Caco-2 (cell line): ENCODE data around the gene IBA57. TPM values are rescaled to one million over a fixed set of nuclear protein-coding genes. Genes with fewer than 3 reads are reported as not detected.

Experiments
- BruUV-seq: library from RNA; stranded (reverse); fragments of 400-500 nt; replicated peaks from 2 replicates; lab custom pipeline; 2021; lab: Mats Ljungman, UMichigan
- CTCF ChIA-PET: fragments of 300-600 bp; sonication (Branson Sonifier 250); formaldehyde crosslinking; loops from one replicate; lab custom pipeline; 2022; ENCODE audit warnings: antibody characterized with exemption; lab: Charles Lee
- POLR2A ChIA-PET: fragments of 300-600 bp; sonication (Branson Sonifier 250); formaldehyde crosslinking; loops from one replicate; lab custom pipeline; 2022; ENCODE audit warnings: antibody characterized with exemption; lab: Charles Lee
- DNase-seq, 2 experiments: peaks; one replicate each; pipeline versions ENCODE4 v3.0.0 to v3.0.0-alpha.2; 2020 to 2022
- H3K27me3 ChIP-seq: replicated peaks from 2 replicates; pipeline ENCODE4 v1.6.0; 2011; ENCODE audit warnings: low read length; ENCODE audit not compliant: control insufficient read depth, insufficient read depth
- H3K36me3 ChIP-seq: 2 replicates; pipeline ENCODE4 v1.5.1; 2011; ENCODE audit warnings: low read length; ENCODE audit not compliant: control insufficient read depth, insufficient read depth
- H3K4me1 ChIP-seq: fragments of 250-450 bp; sonication (Bioruptor Pico); 2 replicates; pipeline ENCODE4 v1.5.1; 2020; ENCODE audit warnings: mild to moderate bottlenecking
- H3K4me3 ChIP-seq: 2 replicates; pipeline ENCODE4 v1.5.1; 2011; ENCODE audit warnings: low read depth, mild to moderate bottlenecking, control low read depth, low read length
- H3K9me3 ChIP-seq: fragments of 250-450 bp; sonication (Bioruptor Pico); 2 replicates; pipeline ENCODE4 v1.5.1; 2020; ENCODE audit warnings: mild to moderate bottlenecking, moderate library complexity
- H3K27ac Mint-ChIP-seq: one replicate; pipeline ENCODE4 v1.8.0; 2022; ENCODE audit warnings: mixed read lengths; ENCODE audit not compliant: unreplicated experiment
- H3K27me3 Mint-ChIP-seq: one replicate; pipeline ENCODE4 v1.8.0; 2022; ENCODE audit warnings: mixed read lengths; ENCODE audit not compliant: insufficient read depth, unreplicated experiment
- H3K36me3 Mint-ChIP-seq: one replicate; pipeline ENCODE4 v1.8.0; 2022; ENCODE audit warnings: mild to moderate bottlenecking, mixed read lengths; ENCODE audit not compliant: insufficient read depth, unreplicated experiment
- H3K4me1 Mint-ChIP-seq: one replicate; pipeline ENCODE4 v1.8.0; 2022; ENCODE audit warnings: low read depth, mixed read lengths; ENCODE audit not compliant: unreplicated experiment
- H3K4me3 Mint-ChIP-seq: one replicate; pipeline ENCODE4 v1.8.0; 2022; ENCODE audit warnings: mild to moderate bottlenecking, moderate library complexity, mixed read lengths; ENCODE audit not compliant: unreplicated experiment
- H3K9me3 Mint-ChIP-seq: one replicate; pipeline ENCODE4 v1.8.0; 2022; ENCODE audit warnings: mixed read lengths; ENCODE audit not compliant: unreplicated experiment
- intact Hi-C: fragments of 100-400 bp; cut with micrococcal nuclease; formaldehyde crosslinking; loops from one replicate; pipeline ENCODE4 v1.10.0; 2022; ENCODE audit not compliant: unreplicated experiment
- total RNA-seq: library from RNA; stranded (reverse); gene quantifications from 2 replicates; pipeline ENCODE4 v1.2.3, GENCODE V29; 2022
- TF ChIP-seq, protein P1 (sequence below), 2 experiments: fragments of 200-600 bp in 1 of 2; IDR thresholded peaks; 1 replicate in 1 of 2; 2 replicates in 1 of 2; pipeline versions ENCODE4 v1.5.1 to v1.8.0; 2011 to 2022; ENCODE audit warnings: antibody characterized with exemption in 1 of 2, control low read depth in 1 of 2, inconsistent platforms in 1 of 2, low read depth in 1 of 2, low read length in 1 of 2, mild to moderate bottlenecking in 1 of 2, moderate library complexity in 1 of 2; ENCODE audit not compliant: insufficient read depth in 1 of 2, severe bottlenecking in 1 of 2, unreplicated experiment in 1 of 2

Gene IBA57
- total RNA-seq, 1 experiment from 2014 or later: 15.4 TPM

DNA sequence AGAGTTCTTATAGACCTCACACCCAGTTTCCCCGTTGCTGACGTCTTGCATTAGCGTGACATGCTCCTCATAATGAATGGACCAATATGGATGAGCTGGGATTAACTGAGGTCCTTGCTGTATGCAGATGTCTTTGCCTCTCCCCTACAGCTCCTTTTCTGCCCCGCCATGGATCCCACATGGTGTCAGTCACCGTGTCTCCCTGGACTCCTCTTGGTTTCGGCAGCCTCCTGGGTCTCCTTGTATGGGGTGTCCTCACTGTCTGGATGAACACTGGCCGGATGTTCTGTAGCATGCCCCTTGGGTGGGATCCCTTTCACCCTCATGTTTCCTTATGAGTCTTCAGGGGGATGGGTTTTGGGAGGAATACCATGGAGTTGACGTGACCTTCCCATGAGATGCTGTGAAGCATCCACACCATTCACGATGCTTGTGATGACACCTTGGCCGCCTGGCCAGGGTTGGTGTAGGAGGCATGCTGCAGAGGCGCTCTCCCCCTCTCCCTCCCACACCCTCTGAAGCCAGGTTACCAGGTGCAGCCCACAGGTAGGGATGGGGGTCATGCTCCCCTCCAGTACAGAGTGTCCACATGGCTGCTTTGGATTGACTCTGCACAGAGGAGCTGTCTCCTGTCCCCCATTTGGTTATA is 11.5 kb upstream of the IBA57 start:
- Histone ChIP-seq H3K4me3 (no peak overlapping the region), H3K9me3 (no peaks in the 10 kb centered on the region), H3K27me3 (no peaks in the 10 kb centered on the region), H3K4me1 (peaks cover 6% of the 10 kb centered on the region; the same call in 1 of the 2 replicates), H3K36me3 (no peaks in the 10 kb centered on the region)
- Mint-ChIP-seq H3K9me3 (no peaks in the 10 kb centered on the region), H3K27ac (no peak overlapping the region), H3K36me3 (peaks cover 7% of the 10 kb centered on the region), H3K27me3 (no peaks in the 10 kb centered on the region), H3K4me1 (no peaks in the 10 kb centered on the region), H3K4me3 (no peak overlapping the region)
- BruUV-seq: no TSS peak
- no peak for DNase-seq
- POLR2A ChIA-PET: interaction anchor here (0.9 kb wide), 1 partner anchor 44 kb away, joined by 3 read pairs; no protein-coding TSS in a partner anchor
- CTCF ChIA-PET: no interaction called here
- TF ChIP-seq, protein P1, sequence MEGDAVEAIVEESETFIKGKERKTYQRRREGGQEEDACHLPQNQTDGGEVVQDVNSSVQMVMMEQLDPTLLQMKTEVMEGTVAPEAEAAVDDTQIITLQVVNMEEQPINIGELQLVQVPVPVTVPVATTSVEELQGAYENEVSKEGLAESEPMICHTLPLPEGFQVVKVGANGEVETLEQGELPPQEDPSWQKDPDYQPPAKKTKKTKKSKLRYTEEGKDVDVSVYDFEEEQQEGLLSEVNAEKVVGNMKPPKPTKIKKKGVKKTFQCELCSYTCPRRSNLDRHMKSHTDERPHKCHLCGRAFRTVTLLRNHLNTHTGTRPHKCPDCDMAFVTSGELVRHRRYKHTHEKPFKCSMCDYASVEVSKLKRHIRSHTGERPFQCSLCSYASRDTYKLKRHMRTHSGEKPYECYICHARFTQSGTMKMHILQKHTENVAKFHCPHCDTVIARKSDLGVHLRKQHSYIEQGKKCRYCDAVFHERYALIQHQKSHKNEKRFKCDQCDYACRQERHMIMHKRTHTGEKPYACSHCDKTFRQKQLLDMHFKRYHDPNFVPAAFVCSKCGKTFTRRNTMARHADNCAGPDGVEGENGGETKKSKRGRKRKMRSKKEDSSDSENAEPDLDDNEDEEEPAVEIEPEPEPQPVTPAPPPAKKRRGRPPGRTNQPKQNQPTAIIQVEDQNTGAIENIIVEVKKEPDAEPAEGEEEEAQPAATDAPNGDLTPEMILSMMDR (IDR thresholded peaks at IDR 0.05; ENCODE audit: insufficient read depth in 1 of 2, low read depth in 1 of 2, low read length in 1 of 2, severe bottlenecking in 1 of 2, unreplicated experiment in 1 of 2): no peak
- intact Hi-C loops: no loop called here

DNA sequence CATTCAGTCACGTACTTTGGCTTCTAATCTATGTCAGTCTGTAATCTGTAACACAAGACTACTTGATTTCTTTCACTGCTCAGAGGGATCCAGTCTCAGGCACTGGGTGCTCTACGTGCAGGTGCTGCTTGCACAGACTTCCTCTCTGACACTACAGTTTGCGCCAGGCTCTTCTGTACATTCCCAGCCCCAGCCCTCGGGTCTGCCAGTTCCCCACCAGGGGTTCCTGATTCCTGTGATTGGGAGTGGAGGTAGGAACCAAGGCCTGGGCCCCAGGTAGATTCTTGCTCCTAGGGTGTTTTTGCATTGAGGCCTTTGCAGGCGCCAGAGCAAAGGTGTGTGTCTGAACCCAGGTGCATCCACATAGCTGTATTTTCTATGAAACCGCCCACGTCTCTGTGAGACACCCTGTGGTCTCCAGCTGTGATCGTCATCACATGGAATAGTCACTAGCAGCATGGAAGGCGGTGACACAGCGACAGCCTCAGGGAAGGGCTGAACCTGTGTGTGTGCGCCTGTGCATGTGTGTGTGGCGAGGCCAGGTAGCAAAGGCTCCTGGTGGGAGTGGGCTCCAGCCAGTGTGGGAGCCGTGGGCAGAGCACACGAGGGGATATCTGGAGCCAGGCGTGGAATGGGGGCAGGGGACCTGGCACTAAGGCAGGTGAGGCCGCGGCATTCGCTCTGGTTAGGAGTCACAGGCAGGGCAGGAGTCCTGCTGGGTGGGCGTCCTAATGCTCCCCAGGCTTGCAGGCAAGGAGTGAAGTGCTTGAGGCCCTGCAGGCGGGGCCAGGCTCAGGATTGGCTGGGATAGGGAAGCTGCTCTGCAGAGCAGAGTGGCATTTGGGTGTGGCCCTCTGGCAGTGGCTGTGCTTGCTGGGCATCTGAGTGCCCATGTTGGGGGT is 10.7 kb upstream of the IBA57 start:
- intact Hi-C loops: no loop called here
- Mint-ChIP-seq H3K4me3 (no peak overlapping the region), H3K27ac (no peak overlapping the region), H3K27me3 (no peaks in the 10 kb centered on the region), H3K4me1 (no peaks in the 10 kb centered on the region), H3K36me3 (peaks cover 11% of the 10 kb centered on the region), H3K9me3 (no peaks in the 10 kb centered on the region)
- H3K4me1 ChIP-seq: peaks cover 3% of the 10 kb centered on the region; the same call in 1 of the 2 replicates
- no peak overlapping the region for H3K4me3 ChIP-seq
- H3K9me3 ChIP-seq: no peaks in the 10 kb centered on the region
- no peaks in the 10 kb centered on the region for H3K27me3 ChIP-seq
- CTCF ChIA-PET: no interaction called here
- BruUV-seq: no TSS peak
- TF ChIP-seq, protein P1 (IDR thresholded peaks at IDR 0.05; ENCODE audit: insufficient read depth in 1 of 2, low read depth in 1 of 2, low read length in 1 of 2, severe bottlenecking in 1 of 2, unreplicated experiment in 1 of 2): no peak
- H3K36me3 ChIP-seq: no peaks in the 10 kb centered on the region
- DNase-seq: no peak
- POLR2A ChIA-PET: interaction anchor here (0.9 kb wide), 1 partner anchor 45 kb away, joined by 3 read pairs; no protein-coding TSS in a partner anchor
